HL-60 (cell line): ENCODE measurements around the gene CELF2.

Experiments
- DNase-seq, 2 experiments: peaks; one replicate each; pipeline ENCODE4 v3.0.0-alpha.2; 2010 to 2020; ENCODE audit warnings: low read depth in 1 of 2, low spot score in 1 of 2
- H3K27ac ChIP-seq: fragments of 250-450 bp; sonication (Bioruptor Pico); replicated peaks from 2 replicates; pipeline ENCODE4 v1.5.1; 2020; ENCODE audit warnings: mild to moderate bottlenecking, moderate library complexity
- H3K27me3 ChIP-seq: fragments of 250-450 bp; sonication (Bioruptor Pico); 2 replicates; pipeline ENCODE4 v1.5.1; 2021; ENCODE audit warnings: mild to moderate bottlenecking, moderate library complexity; ENCODE audit not compliant: insufficient read depth, poor library complexity, severe bottlenecking
- H3K4me3 ChIP-seq: replicated peaks from 2 replicates; pipeline ENCODE4 v1.5.1; 2011; ENCODE audit warnings: mild to moderate bottlenecking, control low read depth, low read length; ENCODE audit not compliant: insufficient read depth
- GABPA ChIP-seq: IDR thresholded peaks from 2 replicates; pipeline ENCODE4 v1.6.1; 2012; ENCODE audit warnings: low read depth
- POLR2AphosphoS5 ChIP-seq: IDR thresholded peaks from 2 replicates; pipeline ENCODE4 v1.6.1; 2012; ENCODE audit warnings: low read depth
- SPI1 ChIP-seq: IDR thresholded peaks from 2 replicates; pipeline ENCODE4 v1.6.1; 2012; ENCODE audit warnings: low read depth, mild to moderate bottlenecking, borderline replicate concordance
- TF ChIP-seq, protein P1 (sequence below): IDR thresholded peaks from 2 replicates; pipeline ENCODE4 v1.6.1; 2012; ENCODE audit warnings: low read depth; ENCODE audit not compliant: insufficient replicate concordance
- TF ChIP-seq, protein P2 (sequence below): IDR thresholded peaks from one replicate; pipeline ENCODE4 v1.5.1; 2011; ENCODE audit warnings: low read length, control low read depth, inconsistent platforms; ENCODE audit not compliant: insufficient read depth

Gene CELF2

DNA sequence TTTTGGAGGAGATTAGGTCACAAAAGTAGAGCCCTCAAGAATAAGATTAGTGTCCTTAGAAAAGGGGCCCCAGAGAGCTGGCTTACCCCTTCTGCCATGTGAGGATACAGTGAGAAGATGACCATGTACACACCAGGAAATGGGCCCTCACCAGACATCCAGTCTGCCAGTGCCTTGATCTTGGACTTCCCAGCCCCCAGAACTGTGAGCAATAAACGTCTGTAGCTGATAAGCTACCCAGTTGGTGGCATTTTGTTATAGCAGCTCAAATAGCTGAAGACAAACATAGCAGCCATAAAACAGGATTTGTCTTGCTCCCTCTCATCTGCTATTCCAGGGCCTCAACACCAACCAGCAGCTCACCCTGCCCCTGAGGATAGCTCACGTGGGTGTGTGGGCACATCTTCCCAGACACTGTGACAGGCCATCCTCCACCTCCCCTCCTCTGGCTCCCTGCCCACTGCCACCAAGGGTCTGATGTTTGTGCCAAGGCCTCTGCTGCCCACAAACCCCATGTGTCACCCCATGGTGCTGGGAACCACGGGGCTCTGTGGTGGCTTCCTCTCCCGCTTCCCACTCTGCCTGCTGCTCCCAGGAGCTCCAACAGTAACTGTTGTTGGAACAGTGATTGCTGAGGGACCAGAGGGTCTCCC lies 341.4 kb downstream of the CELF2 start:
- H3K27ac ChIP-seq = no peak overlapping the region
- no peaks in the 10 kb centered on the region for H3K27me3 ChIP-seq
- no peak overlapping the region for H3K4me3 ChIP-seq
- DNase-seq = no peak
- TF ChIP-seq GABPA (no peak), SPI1 (no peak), POLR2AphosphoS5 (no peak)
- TF ChIP-seq, protein P1, sequence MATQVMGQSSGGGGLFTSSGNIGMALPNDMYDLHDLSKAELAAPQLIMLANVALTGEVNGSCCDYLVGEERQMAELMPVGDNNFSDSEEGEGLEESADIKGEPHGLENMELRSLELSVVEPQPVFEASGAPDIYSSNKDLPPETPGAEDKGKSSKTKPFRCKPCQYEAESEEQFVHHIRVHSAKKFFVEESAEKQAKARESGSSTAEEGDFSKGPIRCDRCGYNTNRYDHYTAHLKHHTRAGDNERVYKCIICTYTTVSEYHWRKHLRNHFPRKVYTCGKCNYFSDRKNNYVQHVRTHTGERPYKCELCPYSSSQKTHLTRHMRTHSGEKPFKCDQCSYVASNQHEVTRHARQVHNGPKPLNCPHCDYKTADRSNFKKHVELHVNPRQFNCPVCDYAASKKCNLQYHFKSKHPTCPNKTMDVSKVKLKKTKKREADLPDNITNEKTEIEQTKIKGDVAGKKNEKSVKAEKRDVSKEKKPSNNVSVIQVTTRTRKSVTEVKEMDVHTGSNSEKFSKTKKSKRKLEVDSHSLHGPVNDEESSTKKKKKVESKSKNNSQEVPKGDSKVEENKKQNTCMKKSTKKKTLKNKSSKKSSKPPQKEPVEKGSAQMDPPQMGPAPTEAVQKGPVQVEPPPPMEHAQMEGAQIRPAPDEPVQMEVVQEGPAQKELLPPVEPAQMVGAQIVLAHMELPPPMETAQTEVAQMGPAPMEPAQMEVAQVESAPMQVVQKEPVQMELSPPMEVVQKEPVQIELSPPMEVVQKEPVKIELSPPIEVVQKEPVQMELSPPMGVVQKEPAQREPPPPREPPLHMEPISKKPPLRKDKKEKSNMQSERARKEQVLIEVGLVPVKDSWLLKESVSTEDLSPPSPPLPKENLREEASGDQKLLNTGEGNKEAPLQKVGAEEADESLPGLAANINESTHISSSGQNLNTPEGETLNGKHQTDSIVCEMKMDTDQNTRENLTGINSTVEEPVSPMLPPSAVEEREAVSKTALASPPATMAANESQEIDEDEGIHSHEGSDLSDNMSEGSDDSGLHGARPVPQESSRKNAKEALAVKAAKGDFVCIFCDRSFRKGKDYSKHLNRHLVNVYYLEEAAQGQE = no peak
- TF ChIP-seq, protein P2, sequence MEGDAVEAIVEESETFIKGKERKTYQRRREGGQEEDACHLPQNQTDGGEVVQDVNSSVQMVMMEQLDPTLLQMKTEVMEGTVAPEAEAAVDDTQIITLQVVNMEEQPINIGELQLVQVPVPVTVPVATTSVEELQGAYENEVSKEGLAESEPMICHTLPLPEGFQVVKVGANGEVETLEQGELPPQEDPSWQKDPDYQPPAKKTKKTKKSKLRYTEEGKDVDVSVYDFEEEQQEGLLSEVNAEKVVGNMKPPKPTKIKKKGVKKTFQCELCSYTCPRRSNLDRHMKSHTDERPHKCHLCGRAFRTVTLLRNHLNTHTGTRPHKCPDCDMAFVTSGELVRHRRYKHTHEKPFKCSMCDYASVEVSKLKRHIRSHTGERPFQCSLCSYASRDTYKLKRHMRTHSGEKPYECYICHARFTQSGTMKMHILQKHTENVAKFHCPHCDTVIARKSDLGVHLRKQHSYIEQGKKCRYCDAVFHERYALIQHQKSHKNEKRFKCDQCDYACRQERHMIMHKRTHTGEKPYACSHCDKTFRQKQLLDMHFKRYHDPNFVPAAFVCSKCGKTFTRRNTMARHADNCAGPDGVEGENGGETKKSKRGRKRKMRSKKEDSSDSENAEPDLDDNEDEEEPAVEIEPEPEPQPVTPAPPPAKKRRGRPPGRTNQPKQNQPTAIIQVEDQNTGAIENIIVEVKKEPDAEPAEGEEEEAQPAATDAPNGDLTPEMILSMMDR = no peak

DNA sequence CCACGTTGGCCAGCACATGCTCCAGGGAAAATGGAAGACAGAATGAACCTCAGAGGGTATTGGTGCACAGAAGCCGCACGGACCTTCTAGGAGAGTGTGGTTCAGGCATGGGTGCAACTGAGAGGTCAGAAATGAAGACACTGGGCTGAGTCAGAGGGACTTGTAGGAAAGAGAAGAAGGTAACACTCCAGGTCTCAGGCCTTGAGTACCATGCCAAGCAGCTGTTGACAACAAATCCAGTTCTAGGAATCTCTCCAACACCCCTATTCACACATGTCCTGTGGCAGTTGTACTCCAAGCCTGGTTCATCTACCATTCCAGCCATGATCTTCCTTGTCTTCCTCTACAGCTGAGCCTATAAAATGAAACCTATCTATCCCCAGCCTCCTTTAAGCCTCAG lies 342.2 kb downstream of the CELF2 start:
- H3K27me3 ChIP-seq = no peaks in the 10 kb centered on the region
- TF ChIP-seq, protein P1 = no peak
- TF ChIP-seq GABPA (no peak), POLR2AphosphoS5 (no peak), SPI1 (no peak)
- TF ChIP-seq, protein P2 = no peak
- H3K27ac ChIP-seq = no peak overlapping the region
- H3K4me3 ChIP-seq = no peak overlapping the region
- DNase-seq = no peak

DNA sequence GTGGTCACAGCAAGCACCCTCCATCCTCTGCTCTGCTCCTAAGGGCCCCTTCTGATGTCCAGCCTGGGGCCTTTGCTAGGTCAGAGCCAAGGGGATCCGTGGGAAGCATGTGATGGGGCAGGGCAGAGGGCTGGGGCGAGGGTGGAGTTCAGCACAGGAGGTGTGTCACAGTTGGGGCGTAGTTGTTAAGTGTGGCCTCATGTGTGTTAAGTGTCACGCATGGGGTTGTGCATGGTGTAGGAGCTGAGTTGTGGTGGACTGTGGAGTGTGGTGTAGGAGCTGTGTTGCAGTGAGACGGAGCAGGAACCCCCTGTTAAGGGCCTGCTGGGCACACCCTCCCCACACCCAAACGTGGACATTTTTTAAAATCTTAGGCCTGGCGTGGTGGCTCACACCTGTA lies 345.8 kb downstream of the CELF2 start:
- TF ChIP-seq POLR2AphosphoS5 (no peak), SPI1 (no peak), GABPA (no peak)
- TF ChIP-seq, protein P1 = no peak
- TF ChIP-seq, protein P2 = no peak
- DNase-seq = no peak
- H3K27ac ChIP-seq = no peak overlapping the region
- no peak overlapping the region for H3K4me3 ChIP-seq
- no peaks in the 10 kb centered on the region for H3K27me3 ChIP-seq
